DMS153 treated with DMSO at 0.1 percent for 48 hours (cell line): ENCODE results near the gene MRLN.
A peak's percentile ranks its signal among the peaks of the same experiment; 100 is the strongest.
"Not testable (repeated sequence)": the region's sequence is repeated elsewhere in the genome, so short reads cannot be mapped to it uniquely, and the experiment has no call there.

Source experiments
- DNase-seq: peaks from one replicate; lab custom pipeline; 2025; ENCODE audit not compliant: unreplicated experiment; lab: John Stamatoyannopoulos, UW

Gene MRLN

GRCh38 chr10:59748834-59749233 lies 4.4 kb downstream of the MRLN start:
- no peak for DNase-seq

- DNase-seq: no peak
Measured at GRCh38 chr10:59745163-59745650, 8.0 kb downstream of the MRLN start.

- DNase-seq: not testable (repeated sequence)
Measured at GRCh38 chr10:59744762-59745161, 8.5 kb downstream of the MRLN start.

GRCh38 chr10:59744156-59744555 lies 9.1 kb downstream of the MRLN start:
- DNase-seq: not testable (repeated sequence)

GRCh38 chr10:59741583-59741982 lies 11.7 kb downstream of the MRLN start:
- no peak for DNase-seq

- DNase-seq: no peak
Measured at GRCh38 chr10:59741048-59741447, 12.2 kb downstream of the MRLN start.

- no peak for DNase-seq
Measured at GRCh38 chr10:59736749-59737148, 16.5 kb downstream of the MRLN start.

- DNase-seq: no peak
Measured at GRCh38 chr10:59735296-59735695, 18.0 kb downstream of the MRLN start.

GRCh38 chr10:59734014-59734462 lies 19.2 kb downstream of the MRLN start:
- DNase-seq: no peak

- not testable (repeated sequence) for DNase-seq
Measured at GRCh38 chr10:59733321-59734013, 19.8 kb downstream of the MRLN start.

GRCh38 chr10:59732849-59733248 lies 20.4 kb downstream of the MRLN start:
- not testable (repeated sequence) for DNase-seq

GRCh38 chr10:59729167-59729566 lies 24.1 kb downstream of the MRLN start:
- not testable (repeated sequence) for DNase-seq

GRCh38 chr10:59724098-59724938 lies 28.9 kb downstream of the MRLN start:
- no peak for DNase-seq

- no peak for DNase-seq
Measured at GRCh38 chr10:59720377-59720776, 32.9 kb downstream of the MRLN start.

- no peak for DNase-seq
Measured at GRCh38 chr10:59719374-59719773, 33.9 kb downstream of the MRLN start.

GRCh38 chr10:59718257-59718656 lies 35.0 kb downstream of the MRLN start:
- no peak for DNase-seq

- no peak for DNase-seq
Measured at GRCh38 chr10:59713196-59713821, 39.9 kb downstream of the MRLN start.

GRCh38 chr10:59711871-59712494 lies 41.3 kb downstream of the MRLN start:
- no peak for DNase-seq

- DNase-seq: peak; percentile 36
Measured at GRCh38 chr10:59709395-59710125, 43.7 kb downstream of the MRLN start, which contains the start of gene SLC16A9. Gene SLC16A9 (minus strand): TSS chr10:59709850. CDS start chr10:59684291, 25,559 bp downstream.

- no peak for DNase-seq
Measured at GRCh38 chr10:59708816-59709394, 44.4 kb downstream of the MRLN start.
